GM12878 (cell line): ENCODE results near the gene PRR14L. TPM values are rescaled to one million over a fixed set of nuclear protein-coding genes. Genes with fewer than 3 reads are reported as not detected.

ENCODE experiments used
- ATF7 ChIP-seq: fragments of 450-650 bp; IDR thresholded peaks from 2 replicates; pipeline ENCODE4 v1.6.1; 2016; ENCODE audit warnings: low read depth, mild to moderate bottlenecking
- CBFB ChIP-seq: IDR thresholded peaks from 2 replicates; pipeline ENCODE4 v1.6.1; 2016; ENCODE audit warnings: antibody characterized with exemption, low read depth
- CBX5 ChIP-seq: sonication (generic); IDR thresholded peaks from 2 replicates; pipeline ENCODE4 v1.6.1; 2016; ENCODE audit warnings: low read depth, moderate library complexity, mild to moderate bottlenecking, inconsistent platforms
- CEBPB ChIP-seq, 2 experiments: fragments of 150-350 bp in 1 of 2; IDR thresholded peaks; 2 replicates each; pipeline ENCODE4 v1.6.1; 2012 to 2014; ENCODE audit warnings: low read depth in 2 of 2, low read length in 2 of 2, borderline replicate concordance in 1 of 2, inconsistent platforms in 1 of 2
- CHD1 ChIP-seq: IDR thresholded peaks from 2 replicates; pipeline ENCODE4 v1.6.1; 2012; ENCODE audit warnings: low read depth, low read length, improper control_type of control experiment
- CHD2 ChIP-seq: IDR thresholded peaks from 2 replicates; pipeline ENCODE4 v1.6.1; 2011; ENCODE audit warnings: low read depth, low read length, improper control_type of control experiment, borderline replicate concordance
- ESRRA ChIP-seq: IDR thresholded peaks from 2 replicates; pipeline ENCODE4 v1.6.1; 2012; ENCODE audit warnings: mild to moderate bottlenecking, low read length, improper control_type of control experiment
- FOXM1 ChIP-seq: IDR thresholded peaks from 2 replicates; pipeline ENCODE4 v1.6.1; 2012; ENCODE audit warnings: low read depth, mild to moderate bottlenecking, inconsistent platforms, low read length, moderate library complexity
- IKZF1 ChIP-seq: fragments of 450-650 bp; conservative IDR thresholded peaks from 2 replicates; pipeline ENCODE4 v1.6.1; 2017; ENCODE audit warnings: antibody characterized with exemption, mild to moderate bottlenecking
- IRF3 ChIP-seq: fragments of 450-650 bp; IDR thresholded peaks from 2 replicates; pipeline ENCODE4 v1.6.1; 2014; ENCODE audit warnings: mild to moderate bottlenecking
- KAT2A ChIP-seq: conservative IDR thresholded peaks from 2 replicates; pipeline ENCODE4 v1.6.1; 2011; ENCODE audit warnings: low read depth, low read length; ENCODE audit not compliant: control insufficient read depth
- KDM1A ChIP-seq: fragments of 200-600 bp; sonication (generic); IDR thresholded peaks from 2 replicates; pipeline ENCODE4 v1.6.1; 2016; ENCODE audit warnings: borderline replicate concordance
- NBN ChIP-seq: fragments of 450-650 bp; IDR thresholded peaks from 2 replicates; pipeline ENCODE4 v1.6.1; 2016
- NFXL1 ChIP-seq: fragments of 450-650 bp; IDR thresholded peaks from 2 replicates; pipeline ENCODE4 v1.6.1; 2017; ENCODE audit warnings: antibody characterized with exemption, mild to moderate bottlenecking, borderline replicate concordance
- NR2F1 ChIP-seq: fragments of 450-650 bp; conservative IDR thresholded peaks from 2 replicates; pipeline ENCODE4 v1.6.1; 2017; ENCODE audit warnings: mild to moderate bottlenecking
- POLR2AphosphoS5 ChIP-seq: IDR thresholded peaks from 2 replicates; pipeline ENCODE4 v1.6.1; 2011; ENCODE audit warnings: mild to moderate bottlenecking, low read length, inconsistent platforms
- RELA ChIP-seq: fragments of 450-650 bp; IDR thresholded peaks from 2 replicates; pipeline ENCODE4 v1.8.0; 2014; ENCODE audit warnings: borderline replicate concordance; ENCODE audit not compliant: partially characterized antibody
- RFX5 ChIP-seq: IDR thresholded peaks from 2 replicates; pipeline ENCODE4 v1.6.1; 2011; ENCODE audit warnings: low read depth, low read length, improper control_type of control experiment
- SRF ChIP-seq, 2 experiments: IDR thresholded peaks; 2 replicates each; pipeline ENCODE4 v1.6.1; 2011; ENCODE audit warnings: low read depth in 2 of 2, low read length in 2 of 2, mild to moderate bottlenecking in 1 of 2, moderate library complexity in 1 of 2
- SUPT20H ChIP-seq: IDR thresholded peaks from 2 replicates; pipeline ENCODE4 v1.6.1; 2011; ENCODE audit warnings: low read depth, mild to moderate bottlenecking, low read length, moderate library complexity, borderline replicate concordance; ENCODE audit not compliant: control insufficient read depth
- USF2 ChIP-seq: IDR thresholded peaks from 2 replicates; pipeline ENCODE4 v1.6.1; 2011; ENCODE audit warnings: low read depth, low read length, improper control_type of control experiment, borderline replicate concordance
- ZZZ3 ChIP-seq: IDR thresholded peaks from 2 replicates; pipeline ENCODE4 v1.6.1; 2011; ENCODE audit warnings: low read depth; ENCODE audit not compliant: control insufficient read depth, insufficient read length
- polyA plus RNA-seq, 11 experiments: library from polyadenylated mRNA; depleted of rRNA in 4 of 11; unstranded in 6 of 11; stranded (reverse) in 5 of 11; fragments of >200 nt; fragmentation: Nextera tagmentation in 4 of 11; fragmentation: Illumina TruSeq in 1 of 11; extraction: Ambion mirVana in 4 of 11; extraction: Trizol in 1 of 11; gene quantifications; 1 replicate in 1 of 11; 2 replicates in 10 of 11; pipeline versions ENCODE4 v1.2.1 to v1.2.3, GENCODE V29; 2011 to 2016; ENCODE audit warnings: inconsistent platforms in 2 of 11, missing spikeins in 2 of 11, low read depth in 1 of 11
- total RNA-seq, 4 experiments: library from RNA; depleted of rRNA in 3 of 4; stranded (reverse); fragments of >200 nt in 3 of 4; fragmentation: Illumina TruSeq in 1 of 4; extraction: Trizol in 1 of 4; gene quantifications; 2 replicates each; pipeline versions ENCODE4 v1.2.1 to v1.2.3, GENCODE V29; 2013 to 2021
- TF ChIP-seq, protein P1 (sequence below): fragments of 450-650 bp; IDR thresholded peaks from 2 replicates; pipeline ENCODE4 v1.6.1; 2018; ENCODE audit warnings: borderline replicate concordance, mild to moderate bottlenecking; ENCODE audit not compliant: partially characterized antibody
- TF ChIP-seq, protein P2 (sequence below): fragments of 150-350 bp; IDR thresholded peaks from 2 replicates; pipeline ENCODE4 v1.6.1; 2014; ENCODE audit warnings: mild to moderate bottlenecking, low read depth, low read length
- TF ChIP-seq, protein P3 (sequence below), 3 experiments: IDR thresholded peaks in 2 of 3; conservative IDR thresholded peaks in 1 of 3; 2 replicates each; pipeline ENCODE4 v1.5.1; 2011; ENCODE audit warnings: low read depth in 3 of 3, low read length in 3 of 3, mild to moderate bottlenecking in 3 of 3, control low read depth in 2 of 3, moderate library complexity in 2 of 3, inconsistent platforms in 1 of 3, mixed read lengths in 1 of 3; ENCODE audit not compliant: control insufficient read depth in 2 of 3, insufficient read depth in 1 of 3; ENCODE audit errors: extremely low read depth in 1 of 3

Gene PRR14L
- total and polyA plus RNA-seq, 10 of the 15 experiments (the other 5 are each of a cell fraction or from before 2014, with no cell fraction given) = 4.2 to 49.0 (median 21.4) TPM

DNA sequence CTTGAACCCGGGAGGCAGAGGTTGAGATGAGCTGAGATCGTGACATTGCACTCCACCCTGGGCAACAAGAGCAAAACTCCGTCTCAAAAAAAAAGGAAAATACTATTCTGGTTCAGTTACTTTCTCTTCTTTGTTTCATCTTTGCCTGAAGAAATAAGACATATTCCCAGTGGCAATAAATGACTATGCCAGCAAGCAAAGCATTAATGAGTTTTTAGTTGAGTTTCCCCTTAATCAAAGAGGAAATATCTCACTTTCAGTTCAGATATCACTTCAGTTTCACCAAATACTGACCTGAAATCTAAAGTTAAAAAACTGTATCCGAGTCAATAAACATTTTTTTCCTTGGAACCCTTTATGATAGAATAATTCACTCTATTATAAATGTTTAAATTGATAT is 98.3 kb downstream of the PRR14L start (continued):
- TF ChIP-seq, protein P1, sequence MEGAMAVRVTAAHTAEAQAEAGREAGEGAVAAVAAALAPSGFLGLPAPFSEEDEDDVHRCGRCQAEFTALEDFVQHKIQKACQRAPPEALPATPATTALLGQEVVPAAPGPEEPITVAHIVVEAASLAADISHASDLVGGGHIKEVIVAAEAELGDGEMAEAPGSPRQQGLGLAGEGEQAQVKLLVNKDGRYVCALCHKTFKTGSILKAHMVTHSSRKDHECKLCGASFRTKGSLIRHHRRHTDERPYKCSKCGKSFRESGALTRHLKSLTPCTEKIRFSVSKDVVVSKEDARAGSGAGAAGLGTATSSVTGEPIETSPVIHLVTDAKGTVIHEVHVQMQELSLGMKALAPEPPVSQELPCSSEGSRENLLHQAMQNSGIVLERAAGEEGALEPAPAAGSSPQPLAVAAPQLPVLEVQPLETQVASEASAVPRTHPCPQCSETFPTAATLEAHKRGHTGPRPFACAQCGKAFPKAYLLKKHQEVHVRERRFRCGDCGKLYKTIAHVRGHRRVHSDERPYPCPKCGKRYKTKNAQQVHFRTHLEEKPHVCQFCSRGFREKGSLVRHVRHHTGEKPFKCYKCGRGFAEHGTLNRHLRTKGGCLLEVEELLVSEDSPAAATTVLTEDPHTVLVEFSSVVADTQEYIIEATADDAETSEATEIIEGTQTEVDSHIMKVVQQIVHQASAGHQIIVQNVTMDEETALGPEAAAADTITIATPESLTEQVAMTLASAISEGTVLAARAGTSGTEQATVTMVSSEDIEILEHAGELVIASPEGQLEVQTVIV = no peak
- TF ChIP-seq, protein P2, sequence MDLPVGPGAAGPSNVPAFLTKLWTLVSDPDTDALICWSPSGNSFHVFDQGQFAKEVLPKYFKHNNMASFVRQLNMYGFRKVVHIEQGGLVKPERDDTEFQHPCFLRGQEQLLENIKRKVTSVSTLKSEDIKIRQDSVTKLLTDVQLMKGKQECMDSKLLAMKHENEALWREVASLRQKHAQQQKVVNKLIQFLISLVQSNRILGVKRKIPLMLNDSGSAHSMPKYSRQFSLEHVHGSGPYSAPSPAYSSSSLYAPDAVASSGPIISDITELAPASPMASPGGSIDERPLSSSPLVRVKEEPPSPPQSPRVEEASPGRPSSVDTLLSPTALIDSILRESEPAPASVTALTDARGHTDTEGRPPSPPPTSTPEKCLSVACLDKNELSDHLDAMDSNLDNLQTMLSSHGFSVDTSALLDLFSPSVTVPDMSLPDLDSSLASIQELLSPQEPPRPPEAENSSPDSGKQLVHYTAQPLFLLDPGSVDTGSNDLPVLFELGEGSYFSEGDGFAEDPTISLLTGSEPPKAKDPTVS = no peak
- no peak for TF ChIP-seq CBX5
- TF ChIP-seq CBFB = no peak
- no peak for TF ChIP-seq IRF3
- TF ChIP-seq, protein P3, sequence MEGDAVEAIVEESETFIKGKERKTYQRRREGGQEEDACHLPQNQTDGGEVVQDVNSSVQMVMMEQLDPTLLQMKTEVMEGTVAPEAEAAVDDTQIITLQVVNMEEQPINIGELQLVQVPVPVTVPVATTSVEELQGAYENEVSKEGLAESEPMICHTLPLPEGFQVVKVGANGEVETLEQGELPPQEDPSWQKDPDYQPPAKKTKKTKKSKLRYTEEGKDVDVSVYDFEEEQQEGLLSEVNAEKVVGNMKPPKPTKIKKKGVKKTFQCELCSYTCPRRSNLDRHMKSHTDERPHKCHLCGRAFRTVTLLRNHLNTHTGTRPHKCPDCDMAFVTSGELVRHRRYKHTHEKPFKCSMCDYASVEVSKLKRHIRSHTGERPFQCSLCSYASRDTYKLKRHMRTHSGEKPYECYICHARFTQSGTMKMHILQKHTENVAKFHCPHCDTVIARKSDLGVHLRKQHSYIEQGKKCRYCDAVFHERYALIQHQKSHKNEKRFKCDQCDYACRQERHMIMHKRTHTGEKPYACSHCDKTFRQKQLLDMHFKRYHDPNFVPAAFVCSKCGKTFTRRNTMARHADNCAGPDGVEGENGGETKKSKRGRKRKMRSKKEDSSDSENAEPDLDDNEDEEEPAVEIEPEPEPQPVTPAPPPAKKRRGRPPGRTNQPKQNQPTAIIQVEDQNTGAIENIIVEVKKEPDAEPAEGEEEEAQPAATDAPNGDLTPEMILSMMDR (IDR thresholded peaks at IDR 0.05 in 2 of 3, conservative IDR thresholded peaks at IDR 0.05 in 1 of 3; ENCODE audit: control insufficient read depth in 2 of 3, extremely low read depth in 1 of 3, insufficient read depth in 1 of 3, low read depth in 3 of 3, low read length in 3 of 3) = no peak
- no peak for TF ChIP-seq RFX5
- TF ChIP-seq USF2 = no peak
- no peak for TF ChIP-seq RELA
- peak; percentile 65 for TF ChIP-seq IKZF1
- no peak for TF ChIP-seq POLR2AphosphoS5
- TF ChIP-seq NBN = no peak
- TF ChIP-seq NR2F1 = no peak
- TF ChIP-seq KDM1A = no peak
- TF ChIP-seq NFXL1 = no peak
- TF ChIP-seq SRF (IDR thresholded peaks at IDR 0.05; ENCODE audit: low read depth in 2 of 2, low read length in 2 of 2) = no peak
- no peak for TF ChIP-seq ZZZ3
- no peak for TF ChIP-seq KAT2A
- no peak for TF ChIP-seq ESRRA
- TF ChIP-seq SUPT20H = no peak
- 0 out of 2 replicates have a peak, but pooled peaks have one; percentile 17 for TF ChIP-seq FOXM1
- no peak for TF ChIP-seq CHD1
- no peak for TF ChIP-seq CEBPB (IDR thresholded peaks at IDR 0.05; ENCODE audit: borderline replicate concordance in 1 of 2, low read depth in 2 of 2, low read length in 2 of 2)
- TF ChIP-seq ATF7 = 0 out of 2 replicates have a peak, but pooled peaks have one; percentile 31
- TF ChIP-seq CHD2 = no peak
